GM23248 (cell line): ENCODE results near the gene YY2.

Experiments used
- EZH2 ChIP-seq: fragments of 200-600 bp; sonication (generic); IDR thresholded peaks from 2 replicates; pipeline ENCODE4 v1.6.1; 2018; ENCODE audit warnings: antibody characterized with exemption, mild to moderate bottlenecking; ENCODE audit not compliant: insufficient read depth, poor library complexity, severe bottlenecking
- EZH2phosphoT487 ChIP-seq: fragments of 200-600 bp; sonication (generic); IDR thresholded peaks from 2 replicates; pipeline ENCODE4 v1.6.1; 2018; ENCODE audit warnings: antibody characterized with exemption, moderate library complexity, mild to moderate bottlenecking, low read depth; ENCODE audit not compliant: insufficient read depth

GRCh38 chrX:21881881-21882574, 26.2 kb downstream of the YY2 start:
- TF ChIP-seq EZH2 (no peak), EZH2phosphoT487 (no peak)
